Activated naive CD4-positive, alpha-beta T cell treated with Interleukin-2 at 50 U/mL for 16 hours (primary cell): Measurements from ENCODE around the gene DEGS1.

ENCODE experiments used
- DNase-seq: peaks from one replicate; pipeline ENCODE4 v3.0.0-alpha.2; 2020

Gene DEGS1

GRCh38 chr1:224217655-224218623 lies 34.9 kb downstream of the DEGS1 start:
- no peak for DNase-seq

GRCh38 chr1:224219011-224219611 lies 36.1 kb downstream of the DEGS1 start:
- DNase-seq, result no peak

GRCh38 chr1:224219612-224220059 lies 36.6 kb downstream of the DEGS1 start:
- no peak for DNase-seq

DNA sequence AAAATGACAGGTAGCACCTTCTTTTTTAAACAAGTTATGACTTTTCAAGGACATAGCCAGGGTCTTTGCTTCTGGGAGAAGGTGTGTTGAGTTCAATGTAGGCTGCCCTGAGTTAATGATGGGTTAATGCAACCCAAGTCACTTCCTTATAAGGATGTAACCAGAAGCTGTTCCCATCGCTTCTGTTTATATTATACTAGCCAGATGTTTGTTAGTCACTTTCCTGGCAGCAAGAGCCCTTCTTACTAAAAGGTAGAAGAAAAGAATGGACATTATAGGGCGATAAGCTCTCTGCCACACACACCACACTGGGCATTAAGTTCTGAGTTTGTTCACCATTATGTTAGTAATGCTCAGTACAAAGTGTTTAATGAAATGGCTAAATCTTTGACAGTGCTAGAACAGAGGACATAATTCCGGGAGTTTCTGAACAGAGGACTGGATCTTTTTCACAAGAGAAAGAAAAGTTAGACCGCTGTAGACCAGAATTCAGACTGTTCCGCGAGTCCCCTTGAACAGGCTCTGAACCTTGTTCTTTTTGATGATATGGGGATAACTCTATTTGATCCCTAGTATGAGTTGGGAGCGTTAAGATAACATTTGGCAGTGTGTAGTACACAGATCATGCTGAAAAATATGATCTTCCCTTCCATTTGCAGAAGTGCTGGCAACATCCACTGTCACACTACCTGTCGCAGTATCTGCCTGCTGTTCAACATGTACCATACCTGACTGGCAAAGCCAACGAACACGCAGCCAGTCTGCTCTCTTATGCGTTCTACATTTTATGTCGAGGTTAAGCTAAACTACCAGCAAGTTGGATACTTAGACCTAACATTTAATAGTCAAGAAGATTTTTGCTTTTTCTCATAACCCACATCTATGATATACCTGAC lies 41.0 kb downstream of the DEGS1 start:
- DNase-seq, result no peak

DNA sequence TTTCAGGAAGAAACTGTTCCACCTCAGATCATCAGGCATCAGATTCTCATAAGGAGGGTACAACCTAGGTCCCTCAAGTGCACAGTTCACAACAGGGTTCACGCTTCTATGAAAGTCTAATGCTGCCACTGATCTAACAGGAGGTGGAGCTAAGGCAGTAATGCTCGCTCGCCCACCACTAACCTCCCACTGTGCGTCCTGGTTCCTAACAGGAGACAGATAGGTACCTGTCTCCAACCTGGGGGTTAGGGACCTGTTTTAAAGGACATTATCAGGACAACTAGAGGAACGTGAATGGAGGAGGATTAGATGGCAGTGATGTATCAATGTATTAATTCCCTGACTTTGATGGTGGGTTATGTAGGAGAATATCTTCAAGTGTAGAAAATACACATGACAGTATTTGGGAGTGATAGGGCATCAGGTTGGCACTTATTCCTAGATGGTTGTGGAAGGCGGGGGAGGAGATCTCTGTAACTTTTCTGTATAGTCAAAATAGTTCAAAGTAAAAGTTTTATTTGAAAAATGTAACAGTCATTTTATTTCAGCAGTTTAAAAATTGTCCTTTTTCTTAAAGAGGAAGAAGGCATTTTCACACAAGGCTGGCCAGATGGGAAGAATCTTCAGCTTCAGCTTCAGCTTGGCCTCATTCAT lies 43.9 kb downstream of the DEGS1 start:
- DNase-seq, result no peak

GRCh38 chr1:224234017-224234416 lies 51.0 kb downstream of the DEGS1 start:
- DNase-seq, result no peak

GRCh38 chr1:224235813-224236493 lies 52.9 kb downstream of the DEGS1 start:
- no peak for DNase-seq

DNA sequence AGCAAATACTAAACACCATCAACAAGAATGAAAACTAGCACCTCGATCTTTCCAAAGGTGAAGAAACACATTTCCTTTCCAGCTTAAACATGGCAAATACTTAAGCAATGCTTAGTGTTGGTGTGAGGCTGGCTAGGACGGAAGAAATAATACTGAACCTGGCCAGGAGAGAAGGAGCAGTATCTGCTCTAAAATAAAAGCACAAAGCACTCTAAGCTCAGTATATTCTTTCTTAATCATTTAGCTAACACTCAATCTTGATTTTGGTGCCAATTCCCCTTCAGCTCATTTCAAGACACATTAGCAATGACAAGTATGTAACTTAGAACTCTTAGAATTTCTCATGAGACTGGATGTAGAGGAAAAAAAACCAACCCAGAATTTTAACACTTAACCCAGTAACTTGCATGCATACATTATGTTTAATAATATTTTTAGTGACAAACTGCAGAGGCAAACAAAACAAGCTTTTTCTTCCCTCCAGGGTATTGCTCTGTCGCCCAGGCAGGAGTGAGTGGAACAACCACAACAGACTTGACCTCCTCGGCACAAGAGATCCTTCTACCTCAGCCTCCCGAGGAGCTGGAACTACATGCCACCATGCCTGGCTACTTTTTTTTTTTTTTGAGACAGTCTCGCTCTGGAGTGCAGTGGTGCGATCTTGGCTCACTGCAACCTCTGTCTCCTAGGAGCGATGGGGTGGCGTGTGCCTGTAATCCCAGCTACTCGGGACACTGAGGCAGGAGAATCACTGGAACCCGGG lies 54.3 kb downstream of the DEGS1 start:
- no peak for DNase-seq

DNA sequence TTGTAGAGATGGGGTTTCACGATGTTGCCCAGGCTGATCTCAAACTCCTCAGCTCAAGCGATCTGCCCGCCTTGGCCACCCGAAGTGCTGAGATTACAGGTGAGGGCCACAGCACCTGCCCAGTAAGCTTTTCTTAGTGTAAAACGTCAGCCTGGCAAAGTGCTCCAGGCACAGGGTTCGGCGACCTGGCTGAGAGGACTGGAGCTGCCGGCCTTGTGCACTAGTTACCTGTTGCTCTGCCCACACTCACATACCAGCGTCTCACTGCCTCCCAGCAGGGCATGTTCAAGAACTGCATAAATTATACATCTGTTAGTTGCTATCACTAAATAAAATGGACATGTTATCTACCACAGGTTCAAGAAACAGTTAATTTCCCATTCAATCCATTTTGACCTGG lies 55.2 kb downstream of the DEGS1 start:
- DNase-seq, result no peak

DNA sequence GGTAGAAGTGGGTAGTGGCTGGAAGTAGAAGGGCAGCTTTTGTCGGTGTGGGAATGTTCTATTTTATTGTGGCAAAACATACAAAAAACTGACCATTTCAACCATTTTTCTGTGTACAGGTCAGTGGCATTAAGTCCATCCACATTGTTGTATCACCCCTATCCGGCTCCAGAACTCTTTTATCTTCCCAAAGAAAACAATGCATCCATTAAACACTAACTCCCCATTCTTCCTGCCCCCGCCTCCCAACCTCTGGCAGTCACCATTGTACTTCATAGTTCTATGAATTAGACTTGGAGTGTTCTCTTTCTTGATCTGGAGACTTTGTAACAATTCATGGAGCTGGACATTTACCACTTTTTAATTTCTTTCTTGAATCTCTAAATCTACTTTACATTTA lies 55.7 kb downstream of the DEGS1 start:
- DNase-seq, result no peak
